HTR-8/SVneo (cell line): ENCODE measurements around the gene HSPA8.

Source experiments
- DNase-seq: peaks from one replicate; pipeline ENCODE4 v3.0.0; 2011; ENCODE audit warnings: low spot score, mixed read lengths; ENCODE audit not compliant: insufficient read length
- FAIRE-seq: peaks from 2 replicates; lab custom pipeline; 2011; peaks lifted over from hg19 to GRCh38; lab: Jason Lieb, UNC

Gene HSPA8

DNA sequence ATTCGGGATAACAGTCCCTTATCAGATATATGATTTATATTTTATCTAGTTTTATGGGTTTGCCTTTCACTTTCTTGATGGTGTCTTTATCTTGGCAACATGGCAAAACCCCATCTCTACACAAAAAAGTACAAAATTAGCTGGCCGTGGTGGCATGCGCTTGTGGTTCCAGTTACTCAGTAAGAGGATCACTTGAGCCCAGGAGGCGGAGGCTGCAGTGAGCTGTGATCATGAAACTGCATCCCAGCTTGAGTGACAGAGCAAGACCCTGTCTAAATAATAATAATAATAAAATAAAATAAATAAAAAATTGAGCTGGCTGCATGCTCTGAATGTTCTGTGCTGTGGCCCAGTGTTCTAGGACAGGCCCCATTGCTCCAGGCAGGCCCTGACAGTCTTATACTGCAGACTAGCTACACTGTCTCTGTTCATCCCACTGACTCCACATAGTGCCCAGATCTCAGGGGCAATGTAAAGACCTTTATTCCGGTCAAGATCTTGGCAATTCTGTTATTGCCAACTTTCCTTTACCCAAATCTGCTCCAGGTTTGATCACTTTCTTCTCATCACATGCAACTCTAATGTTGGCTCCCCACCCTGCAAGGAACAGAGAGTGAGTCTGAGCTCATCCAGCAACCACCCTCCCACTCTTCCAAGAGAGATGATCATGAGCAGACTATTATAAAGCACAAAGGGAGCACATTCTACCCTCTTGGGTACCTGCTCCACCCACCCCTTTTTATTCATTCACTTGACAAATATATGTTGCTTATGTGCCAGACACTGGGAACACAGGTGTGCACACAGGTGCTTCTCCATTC lies 8.8 kb downstream of the HSPA8 start:
- FAIRE-seq (no peak), DNase-seq (no peak)

DNA sequence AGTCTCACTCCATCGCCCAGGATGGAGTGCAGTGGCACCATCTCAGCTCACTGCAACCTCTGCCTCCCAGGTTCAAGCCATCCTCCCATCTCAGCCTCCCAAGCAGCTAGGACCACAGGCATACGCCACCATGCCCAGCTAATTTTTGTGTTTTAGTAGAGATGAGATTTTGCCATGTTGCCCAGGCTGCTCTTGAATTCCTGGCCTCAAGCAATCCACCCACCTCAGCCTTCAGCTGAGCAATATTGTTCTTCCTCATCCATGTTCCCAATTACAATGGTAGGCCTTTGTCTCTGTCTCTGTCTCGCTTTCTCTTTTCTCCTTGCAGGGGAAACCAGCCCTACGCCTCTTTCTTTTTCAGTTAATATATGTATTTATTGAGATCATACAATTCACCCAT lies 10.3 kb downstream of the HSPA8 start:
- DNase-seq = no peak
- no peak for FAIRE-seq

GRCh38 chr11:123051146-123051545 lies 10.8 kb downstream of the HSPA8 start:
- DNase-seq (no peak), FAIRE-seq (no peak)

DNA sequence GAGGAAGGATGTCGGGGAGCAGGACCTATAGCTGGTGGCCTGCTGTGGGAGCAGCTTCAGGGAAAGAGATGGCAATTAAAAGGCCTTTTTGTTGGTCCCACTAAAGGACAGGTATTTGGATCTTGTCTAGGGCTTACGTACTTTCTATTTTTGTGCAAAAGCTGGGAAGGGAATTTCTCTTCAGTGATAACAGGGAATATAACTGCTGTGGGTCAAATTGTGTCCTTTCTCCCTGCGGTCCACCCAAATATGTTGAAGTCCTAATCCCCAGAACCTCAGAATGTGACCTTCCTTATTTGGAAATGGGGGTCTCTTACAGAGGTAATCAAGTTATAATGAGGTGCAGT lies 14.0 kb downstream of the HSPA8 start:
- no peak for DNase-seq
- no peak for FAIRE-seq

DNA sequence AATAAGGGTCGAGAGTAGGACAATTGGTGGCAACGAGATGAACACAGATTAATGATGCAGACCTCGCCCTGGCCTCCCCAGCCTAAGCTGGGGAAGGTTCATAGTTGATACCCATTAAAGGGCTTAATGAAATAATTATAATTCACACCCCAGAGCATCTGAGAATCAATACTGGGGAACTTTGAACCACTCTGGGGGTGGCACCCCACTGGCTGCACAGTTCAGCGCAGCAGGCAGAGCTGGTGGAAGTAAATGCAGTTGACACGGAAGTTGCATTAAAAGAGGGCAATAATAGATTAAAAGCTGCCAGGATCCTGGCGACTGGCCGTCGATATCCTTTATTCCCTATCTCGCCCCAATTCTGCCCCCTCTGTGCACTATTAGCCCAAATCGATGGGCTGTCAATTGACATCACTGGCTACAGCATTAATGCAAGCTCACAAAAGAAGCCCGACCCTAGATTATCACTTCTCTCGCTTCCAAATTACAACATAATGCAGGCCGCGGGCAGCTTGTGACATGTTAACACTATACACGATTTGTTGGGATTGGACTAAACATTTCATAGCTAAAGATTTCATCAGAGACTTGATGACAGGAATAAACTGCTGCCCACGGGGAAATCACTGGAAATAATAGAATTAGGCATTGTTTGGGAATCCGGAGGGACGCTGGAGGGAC lies 14.5 kb downstream of the HSPA8 start:
- no peak for FAIRE-seq

DNA sequence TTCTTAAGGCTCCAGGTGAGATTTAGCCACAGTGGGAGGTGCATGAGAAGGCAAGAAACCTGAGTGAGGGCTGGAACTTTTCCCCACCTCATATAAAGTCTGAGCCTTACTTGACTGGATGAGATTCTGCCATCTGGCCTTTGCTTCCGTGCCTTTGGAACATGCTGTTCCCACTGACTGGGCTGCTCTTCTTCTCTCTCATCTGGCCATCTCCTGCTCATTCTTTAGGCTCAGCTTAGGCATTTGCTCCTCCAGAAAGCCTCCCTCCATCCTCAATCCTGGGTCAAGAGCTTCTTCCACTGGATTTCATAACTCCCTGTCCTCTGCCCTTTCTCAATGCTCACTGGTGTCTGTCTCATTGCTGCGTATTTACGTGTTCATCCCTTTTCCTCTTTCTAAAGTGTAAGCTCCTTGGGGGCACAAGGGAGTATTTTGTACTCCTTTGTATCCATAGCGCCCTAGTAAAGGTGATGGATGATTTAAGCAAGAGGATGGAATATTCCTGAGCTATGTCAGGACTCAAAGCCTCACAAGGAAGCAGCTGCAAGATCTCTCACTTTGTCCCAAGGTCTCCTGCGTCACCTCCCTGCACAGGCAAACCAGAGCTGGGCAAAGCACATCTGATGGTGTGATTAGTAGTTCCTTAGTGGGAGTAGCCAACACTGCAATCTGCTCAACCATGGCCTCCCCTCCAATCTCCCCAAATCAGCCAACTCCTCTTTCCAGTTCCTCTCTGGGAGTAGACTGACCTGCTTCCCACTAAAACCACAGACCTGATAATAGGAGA lies 15.3 kb downstream of the HSPA8 start:
- no peak for DNase-seq
- peak; percentile 44 for FAIRE-seq

More for the DNA sequence above, 14.5 kb downstream of the HSPA8 start:
- DNase-seq = no peak

GRCh38 chr11:123045101-123045500 lies 16.8 kb downstream of the HSPA8 start:
- FAIRE-seq (no peak), DNase-seq (no peak)

GRCh38 chr11:123041185-123041584 lies 20.8 kb downstream of the HSPA8 start:
- FAIRE-seq (no peak), DNase-seq (no peak)

DNA sequence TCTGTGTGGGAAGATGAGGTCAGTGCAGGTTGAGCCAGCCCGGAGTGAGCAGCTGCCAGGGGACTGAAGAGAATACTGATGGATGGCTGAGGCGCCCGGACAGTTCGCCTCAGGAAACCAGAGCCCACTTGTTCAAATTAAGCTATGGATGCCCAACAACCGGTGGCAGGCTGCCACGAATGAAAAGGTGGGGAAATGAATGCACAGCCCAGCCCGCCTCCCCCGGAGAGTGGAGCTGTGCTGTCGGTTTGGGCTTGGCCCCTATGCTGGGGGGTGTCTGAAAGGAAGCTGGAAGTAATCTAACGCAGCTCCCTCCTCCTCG lies 21.9 kb downstream of the HSPA8 start:
- DNase-seq (no peak), FAIRE-seq (no peak)

- DNase-seq (no peak), FAIRE-seq (no peak)
These were observed 26.1 kb downstream of the HSPA8 start for GRCh38 chr11:123035831-123036230.

DNA sequence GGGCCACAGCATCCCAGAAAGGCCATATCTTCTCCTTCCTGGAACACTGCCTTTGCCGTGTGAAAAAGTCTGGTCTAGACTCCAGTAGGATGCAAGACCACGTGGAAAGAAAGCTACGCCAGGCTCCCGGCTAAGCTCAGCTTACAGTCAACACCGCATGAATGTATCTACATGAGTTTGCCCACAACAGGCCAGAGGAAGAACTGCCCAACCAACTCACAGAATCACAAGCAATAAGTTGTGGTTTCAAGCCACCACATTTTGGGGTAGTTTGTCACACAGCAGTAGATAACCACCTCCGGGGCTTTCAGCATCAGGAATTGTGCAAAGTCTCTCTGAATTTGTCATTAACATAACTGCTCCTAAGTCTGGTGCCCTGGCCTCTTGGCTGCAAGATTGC lies 27.3 kb downstream of the HSPA8 start:
- FAIRE-seq (no peak), DNase-seq (no peak)

- FAIRE-seq (no peak), DNase-seq (no peak)
These were observed 28.0 kb downstream of the HSPA8 start for GRCh38 chr11:123033895-123034294.

GRCh38 chr11:123030517-123030916 lies 31.4 kb downstream of the HSPA8 start:
- FAIRE-seq (no peak), DNase-seq (no peak)

- peak; percentile 73 for DNase-seq
- no peak for FAIRE-seq
These were observed 41.0 kb downstream of the HSPA8 start for GRCh38 chr11:123020968-123021367.

- no peak for DNase-seq
- FAIRE-seq = no peak
These were observed 43.2 kb downstream of the HSPA8 start for GRCh38 chr11:123018702-123019101.

- no peak for DNase-seq
- FAIRE-seq = no peak
These were observed 50.4 kb downstream of the HSPA8 start for GRCh38 chr11:123011510-123011909.
